ENCODE measurements around the gene PRKCH.

DNA sequence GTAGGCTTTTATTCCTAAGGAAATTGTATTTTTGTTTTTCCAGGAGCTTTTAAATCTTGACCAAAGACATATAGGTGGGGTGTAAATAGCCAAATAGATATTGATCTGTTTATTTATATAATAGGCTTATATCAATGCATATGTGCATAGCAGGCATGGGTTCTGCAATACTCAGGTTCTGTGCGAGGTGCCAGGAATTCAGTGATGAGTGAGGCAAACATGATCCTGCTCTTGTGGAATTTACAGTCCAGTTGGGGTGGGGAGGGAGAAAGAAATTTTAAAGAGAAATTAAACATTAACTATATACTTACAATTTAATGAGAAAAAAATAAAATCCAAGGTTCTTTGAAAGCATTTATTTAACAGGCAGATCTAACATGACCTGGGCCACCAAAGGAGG is 213.7 kb downstream of the PRKCH start:
- TF ChIP-seq CTCF (IDR thresholded peaks at IDR 0.05) (no peak), POLR2A (IDR thresholded peaks at IDR 0.05) (no peak)
